Lower leg skin (tissue), 3 donors: ENCODE measurements around the gene MYPN.

Experiments used
- CTCF ChIP-seq, 3 donors: fragments of 450-650 bp; IDR thresholded peaks; one replicate each; pipeline ENCODE4 v1.5.1; 2016; ENCODE audit warnings: antibody characterized with exemption in 3 of 3, mild to moderate bottlenecking in 3 of 3, moderate library complexity in 2 of 3
- POLR2A ChIP-seq, 2 donors: fragments of 450-650 bp; IDR thresholded peaks; one replicate each; pipeline ENCODE4 v1.6.1; 2016 to 2017; ENCODE audit warnings: antibody characterized with exemption in 2 of 2, mild to moderate bottlenecking in 1 of 2, moderate library complexity in 1 of 2

GRCh38 chr10:68080853-68081431, 28.3 kb upstream of the MYPN start:
- TF ChIP-seq POLR2A (IDR thresholded peaks at IDR 0.05) (no peak), CTCF (IDR thresholded peaks at IDR 0.05) (no peak)
